ENCODE data around the gene CSNK2A1.

Gene CSNK2A1

GRCh38 chr20:573414-574296 is 30.1 kb upstream of the CSNK2A1 start:
- no peak for TF ChIP-seq CTCF (IDR thresholded peaks at IDR 0.05; ENCODE audit: insufficient read depth, missing control alignments)
- DNase-seq (ENCODE audit: insufficient read length, low spot score) (no peak), FAIRE-seq (no peak)

GRCh38 chr20:572727-573126 is 29.1 kb upstream of the CSNK2A1 start:
- TF ChIP-seq CTCF (IDR thresholded peaks at IDR 0.05; ENCODE audit: insufficient read depth, missing control alignments) = no peak
- no peak for DNase-seq (ENCODE audit: insufficient read length, low spot score)
- FAIRE-seq = no peak

GRCh38 chr20:571754-572441 is 28.3 kb upstream of the CSNK2A1 start:
- DNase-seq (ENCODE audit: insufficient read length, low spot score) (no peak), FAIRE-seq (no peak)
- TF ChIP-seq CTCF (IDR thresholded peaks at IDR 0.05; ENCODE audit: insufficient read depth, missing control alignments) = no peak

- FAIRE-seq (no peak), DNase-seq (ENCODE audit: insufficient read length, low spot score) (no peak)
- no peak for TF ChIP-seq CTCF (IDR thresholded peaks at IDR 0.05; ENCODE audit: insufficient read depth, missing control alignments)
Measured at GRCh38 chr20:568673-569415, 25.3 kb upstream of the CSNK2A1 start.

GRCh38 chr20:568097-568652 is 24.6 kb upstream of the CSNK2A1 start:
- DNase-seq (ENCODE audit: insufficient read length, low spot score) = no peak
- no peak for FAIRE-seq
- no peak for TF ChIP-seq CTCF (IDR thresholded peaks at IDR 0.05; ENCODE audit: insufficient read depth, missing control alignments)

GRCh38 chr20:564192-564591 is 20.6 kb upstream of the CSNK2A1 start:
- FAIRE-seq (no peak), DNase-seq (ENCODE audit: insufficient read length, low spot score) (no peak)
- no peak for TF ChIP-seq CTCF (IDR thresholded peaks at IDR 0.05; ENCODE audit: insufficient read depth, missing control alignments)

Measured in D721Med (cell line).